ENCODE data around the gene MAT2B. TPM values are rescaled to one million over a fixed set of nuclear protein-coding genes. Genes with fewer than 3 reads are reported as not detected.
A peak's percentile ranks its signal among the peaks of the same experiment; 100 is the strongest.

The MAT2B gene
- total and polyA plus RNA-seq, 2 of the 13 experiments (the other 11 are each of a cell fraction or from before 2014, with no cell fraction given), result 20.2 to 37.1 TPM

GRCh38 chr5:163459819-163460561 lies 45.4 kb upstream of the MAT2B start, which contains the start of gene NUDCD2 (continued):
- TF ChIP-seq ZNF407 (CRISPR knock-in tag; IDR thresholded peaks at IDR 0.05; ENCODE audit: not compliant biosample characterization), result peak; percentile 65
- TF ChIP-seq ZNF614 (CRISPR knock-in tag; IDR thresholded peaks at IDR 0.05; ENCODE audit: borderline replicate concordance), result peak; percentile 58; the same call in 1 of the 2 replicates
- peak; percentile 70 for TF ChIP-seq ARNTL (CRISPR knock-in tag; IDR thresholded peaks at IDR 0.05)
- no peak for TF ChIP-seq SIN3B (IDR thresholded peaks at IDR 0.05; ENCODE audit: low read length)
- TF ChIP-seq ZNF543 (CRISPR knock-in tag; IDR thresholded peaks at IDR 0.05), result peak; percentile 15
- peak; percentile 39; the same call in 1 of the 2 replicates for TF ChIP-seq KDM5A (IDR thresholded peaks at IDR 0.05; ENCODE audit: borderline replicate concordance, low read length)
- no peak for TF ChIP-seq ZSCAN29 (CRISPR knock-in tag; conservative IDR thresholded peaks at IDR 0.05)
- no peak; the same call in 1 of the 2 replicates for TF ChIP-seq ZNF451 (CRISPR knock-in tag; IDR thresholded peaks at IDR 0.05)
- TF ChIP-seq ZNF598 (CRISPR knock-in tag; IDR thresholded peaks at IDR 0.05; ENCODE audit: borderline replicate concordance), result peak; percentile 92
- TF ChIP-seq PRDM4 (CRISPR knock-in tag; IDR thresholded peaks at IDR 0.05; ENCODE audit: borderline replicate concordance), result no peak
- TF ChIP-seq ZNF660 (CRISPR knock-in tag; IDR thresholded peaks at IDR 0.05; ENCODE audit: borderline replicate concordance, low read depth), result no peak
- TF ChIP-seq TCF7 (IDR thresholded peaks at IDR 0.05; ENCODE audit: low read depth), result no peak
- peak; percentile 65 for TF ChIP-seq CEBPG (CRISPR knock-in tag; IDR thresholded peaks at IDR 0.05)
- no peak for TF ChIP-seq RNF219 (CRISPR knock-in tag; IDR thresholded peaks at IDR 0.05)
- no peak for TF ChIP-seq HMG20B (CRISPR knock-in tag; conservative IDR thresholded peaks at IDR 0.05)
- peak; percentile 56 for TF ChIP-seq ZMYM2 (CRISPR knock-in tag; IDR thresholded peaks at IDR 0.05)
- no peak for TF ChIP-seq MTF1 (CRISPR knock-in tag; IDR thresholded peaks at IDR 0.05)
